SK-N-SH (cell line): ENCODE results near the gene ESCO1. TPM values are rescaled to one million over a fixed set of nuclear protein-coding genes. Genes with fewer than 3 reads are reported as not detected.

Source experiments
- CTCF ChIA-PET: fragments of 300-600, 350-600 bp; formaldehyde crosslinking; extraction: SDS; loops from one replicate; lab custom pipeline; 2021; lab: Yijun Ruan, JAX
- POLR2A ChIA-PET: fragments of 350-600 bp; sonication (Branson Sonifier 250); formaldehyde crosslinking; extraction: SDS; loops from one replicate; lab custom pipeline; 2020; ENCODE audit warnings: antibody characterized with exemption, inconsistent platforms; lab: Yijun Ruan, JAX
- DNase-seq: peaks from one replicate; pipeline ENCODE4 v3.0.0; 2012
- H2AFZ ChIP-seq: fragments of 200-600 bp; sonication (generic); 2 replicates; pipeline ENCODE4 v1.8.1; 2016; ENCODE audit warnings: antibody characterized with exemption, mild to moderate bottlenecking, low read depth
- H3F3A ChIP-seq: fragments of 200-600 bp; sonication (generic); replicated peaks from 2 replicates; pipeline ENCODE3; 2016; ENCODE audit warnings: antibody characterized with exemption, mild to moderate bottlenecking; ENCODE audit not compliant: insufficient read depth
- H3K27ac ChIP-seq, 2 experiments: fragments of 200-500 bp in 1 of 2; fragments of 200-600 bp in 1 of 2; sonication (Bioruptor generic) in 1 of 2; sonication (generic), shearing (Covaris generic) in 1 of 2; 2 replicates each; pipeline versions ENCODE4 v1.5.1 to v1.6.1; 2014 to 2016; ENCODE audit warnings: low read depth in 2 of 2, inconsistent platforms in 1 of 2, low read length in 1 of 2, mild to moderate bottlenecking in 1 of 2, mixed read lengths in 1 of 2
- H3K27me3 ChIP-seq: fragments of 200-600 bp; sonication (generic), shearing (Covaris generic); 2 replicates; pipeline ENCODE4 v1.6.1; 2016; ENCODE audit warnings: mixed run types; ENCODE audit not compliant: insufficient read depth
- H3K36me3 ChIP-seq, 2 experiments: fragments of 200-500 bp in 1 of 2; fragments of 200-600 bp in 1 of 2; sonication (Bioruptor generic) in 1 of 2; sonication (generic) in 1 of 2; replicated peaks in 1 of 2; 2 replicates each; pipeline versions ENCODE3 to v1.5.1; 2014 to 2016; ENCODE audit warnings: low read length in 1 of 2, mild to moderate bottlenecking in 1 of 2; ENCODE audit not compliant: insufficient read depth in 2 of 2, control insufficient read depth in 1 of 2
- H3K4me1 ChIP-seq, 2 experiments: fragments of 200-500 bp in 1 of 2; fragments of 200-600 bp in 1 of 2; sonication (Bioruptor generic) in 1 of 2; sonication (generic), shearing (Covaris generic) in 1 of 2; 2 replicates each; pipeline versions ENCODE4 v1.5.1 to v1.6.1; 2014 to 2016; ENCODE audit warnings: low read depth in 1 of 2, low read length in 1 of 2, mixed run types in 1 of 2; ENCODE audit not compliant: insufficient read depth in 2 of 2, control insufficient read depth in 1 of 2
- H3K4me2 ChIP-seq: fragments of 200-600 bp; sonication (generic), shearing (Covaris generic); 2 replicates; pipeline ENCODE4 v1.6.1; 2017; ENCODE audit warnings: mixed run types
- H3K4me3 ChIP-seq, 2 experiments: fragments of 200-500 bp in 1 of 2; fragments of 200-600 bp in 1 of 2; sonication (Bioruptor generic) in 1 of 2; sonication (generic), shearing (Covaris generic) in 1 of 2; 2 replicates each; pipeline versions ENCODE4 v1.5.1 to v1.8.1; 2014 to 2016; ENCODE audit warnings: low read depth in 2 of 2, inconsistent platforms in 1 of 2, low read length in 1 of 2, mild to moderate bottlenecking in 1 of 2, mixed read lengths in 1 of 2, moderate library complexity in 1 of 2
- H3K79me2 ChIP-seq: fragments of 200-600 bp; sonication (generic); 2 replicates; pipeline ENCODE4 v1.8.1; 2017; ENCODE audit warnings: mild to moderate bottlenecking; ENCODE audit not compliant: insufficient read depth
- H3K9ac ChIP-seq: fragments of 200-600 bp; sonication (generic); 2 replicates; pipeline ENCODE4 v1.6.1; 2017; ENCODE audit warnings: mixed run types
- H3K9me2 ChIP-seq: fragments of 200-600 bp; sonication (generic); 2 replicates; pipeline ENCODE4 v1.6.1; 2017; ENCODE audit warnings: mixed run types
- H3K9me3 ChIP-seq: fragments of 200-600 bp; sonication (generic); 2 replicates; pipeline ENCODE4 v1.6.1; 2017; ENCODE audit warnings: mixed run types, mild to moderate bottlenecking, moderate library complexity
- H4K20me1 ChIP-seq: fragments of 200-600 bp; sonication (generic); 2 replicates; pipeline ENCODE4 v1.6.1; 2017; ENCODE audit warnings: mild to moderate bottlenecking, mixed run types; ENCODE audit not compliant: insufficient read depth
- ELF1 ChIP-seq: IDR thresholded peaks from 2 replicates; pipeline ENCODE4 v1.4.0; 2012
- FOSL2 ChIP-seq: IDR thresholded peaks from 2 replicates; pipeline ENCODE4 v1.4.0; 2012; ENCODE audit warnings: low read depth, mild to moderate bottlenecking, moderate library complexity, borderline replicate concordance
- FOXJ3 ChIP-seq: sonication (generic); formaldehyde crosslinking; IDR thresholded peaks from 2 replicates; pipeline ENCODE4 v1.5.1; 2020; ENCODE audit warnings: mild to moderate bottlenecking, missing genetic modification reagents
- JUND ChIP-seq: IDR thresholded peaks from 2 replicates; pipeline ENCODE4 v1.4.0; 2012
- MEF2A ChIP-seq: IDR thresholded peaks from 2 replicates; pipeline ENCODE4 v1.4.0; 2012; ENCODE audit warnings: low read depth, borderline replicate concordance
- NRF1 ChIP-seq: IDR thresholded peaks from 2 replicates; pipeline ENCODE4 v1.6.1; 2012; ENCODE audit warnings: low read depth, mild to moderate bottlenecking, low read length
- POLR2AphosphoS5 ChIP-seq: IDR thresholded peaks from 2 replicates; pipeline ENCODE4 v1.6.1; 2012; ENCODE audit warnings: low read depth, low read length
- RAD21 ChIP-seq: IDR thresholded peaks from 2 replicates; pipeline ENCODE4 v1.6.1; 2012; ENCODE audit warnings: mild to moderate bottlenecking, low read length
- RCOR1 ChIP-seq: fragments of 150-350 bp; IDR thresholded peaks from 2 replicates; pipeline ENCODE4 v1.6.1; 2017; ENCODE audit warnings: antibody characterized with exemption, low read length
- WGBS: methylation state at CpG from one replicate; pipeline ENCODE4 v1.1.6; 2017; ENCODE audit warnings: low lambda C conversion rate; 5-methylcytosine and 5-hydroxymethylcytosine counted together
- polyA plus RNA-seq, 3 experiments: library from polyadenylated mRNA; depleted of rRNA; stranded (reverse); fragments of >200 nt; gene quantifications; 2 replicates each; pipeline ENCODE4 v1.2.3, GENCODE V29; 2012
- TF ChIP-seq, protein P1 (sequence below): fragments of 150-350 bp; IDR thresholded peaks from 2 replicates; pipeline ENCODE4 v1.6.1; 2017; ENCODE audit warnings: antibody characterized with exemption, low read length, low read depth, borderline replicate concordance
- TF ChIP-seq, protein P2 (sequence below): IDR thresholded peaks from 2 replicates; pipeline ENCODE4 v1.6.1; 2012; ENCODE audit warnings: mild to moderate bottlenecking, low read depth, low read length, moderate library complexity
- TF ChIP-seq, protein P3 (sequence below): IDR thresholded peaks from 2 replicates; pipeline ENCODE4; 2012
- TF ChIP-seq, protein P4 (sequence below): fragments of 150-350 bp; IDR thresholded peaks from 2 replicates; pipeline ENCODE4 v1.6.1; 2016; ENCODE audit warnings: mild to moderate bottlenecking, low read depth, low read length

ESCO1 gene
- polyA plus RNA-seq, 1 of the 3 experiments (the other 2 are of a cell fraction), result 2.2 TPM

DNA sequence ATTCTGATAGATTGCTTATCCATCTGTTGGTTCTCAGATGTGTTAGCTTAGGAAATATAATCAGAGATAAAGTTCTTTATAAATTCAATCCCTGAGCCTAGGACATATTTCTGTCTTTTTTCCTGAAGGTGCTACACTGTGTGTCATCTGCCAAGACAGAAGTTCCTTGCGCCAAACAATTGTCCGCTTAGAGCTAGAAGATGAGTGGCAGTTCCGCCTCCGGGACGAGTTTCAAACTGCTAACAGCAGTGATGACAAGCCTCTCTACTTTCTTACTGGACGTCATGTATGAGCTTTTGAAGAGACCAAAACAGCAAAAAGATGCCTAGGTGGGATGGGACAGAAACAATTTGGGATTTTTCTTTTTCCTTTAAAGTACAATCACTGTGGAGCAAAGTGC, 78.0 kb downstream of the ESCO1 start:
- no peak for DNase-seq
- Histone ChIP-seq H3K9me3 (no peaks in the 10 kb centered on the region), H3K27ac (no peak overlapping the region), H3K4me2 (no peak overlapping the region), H3K9me2 (no peaks in the 10 kb centered on the region), H3K79me2 (no peaks in the 10 kb centered on the region), H3K4me1 (no peaks in the 10 kb centered on the region), H2AFZ (no peak overlapping the region), H3K9ac (no peak overlapping the region), H3K27me3 (no peaks in the 10 kb centered on the region), H4K20me1 (no peaks in the 10 kb centered on the region), H3F3A (no peaks in the 10 kb centered on the region), H3K4me3 (no peak overlapping the region), H3K36me3 (peaks cover 32 to 46% of the 10 kb centered on the region in 2 experiments)
- TF ChIP-seq, protein P1, sequence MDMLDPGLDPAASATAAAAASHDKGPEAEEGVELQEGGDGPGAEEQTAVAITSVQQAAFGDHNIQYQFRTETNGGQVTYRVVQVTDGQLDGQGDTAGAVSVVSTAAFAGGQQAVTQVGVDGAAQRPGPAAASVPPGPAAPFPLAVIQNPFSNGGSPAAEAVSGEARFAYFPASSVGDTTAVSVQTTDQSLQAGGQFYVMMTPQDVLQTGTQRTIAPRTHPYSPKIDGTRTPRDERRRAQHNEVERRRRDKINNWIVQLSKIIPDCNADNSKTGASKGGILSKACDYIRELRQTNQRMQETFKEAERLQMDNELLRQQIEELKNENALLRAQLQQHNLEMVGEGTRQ, result no peak
- POLR2A ChIA-PET, result no interaction called here
- WGBS, result 98% methylated on average over 6 of the region's 6 CpGs
- CTCF ChIA-PET, result interaction anchor here (0.9 to 1.3 kb wide), 2 partner anchors 34 to 191 kb away, joined by 3 read pairs; no protein-coding TSS in a partner anchor

DNA sequence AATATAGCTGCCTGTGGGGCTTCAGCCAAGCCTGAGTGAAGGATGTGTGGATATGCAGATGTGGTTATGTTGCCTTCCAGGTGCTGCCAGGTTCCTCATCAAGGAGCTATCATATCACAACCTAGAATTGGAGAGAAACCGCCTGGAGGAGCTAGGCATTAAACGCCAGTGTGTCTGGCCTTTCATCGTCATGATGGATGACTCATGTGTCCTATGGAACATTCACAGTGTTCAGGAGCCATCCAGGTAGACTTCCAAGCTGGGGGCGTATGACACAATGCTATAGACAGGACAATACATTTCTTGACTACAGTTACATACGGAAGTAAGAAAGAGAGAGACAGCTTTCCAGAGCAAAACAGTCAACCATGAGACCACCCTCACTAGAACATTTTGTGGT, 86.8 kb downstream of the ESCO1 start:
- ChIA-PET POLR2A (no interaction called here), CTCF (interaction anchor here (0.6 to 1.0 kb wide), 2 partner anchors 138 to 443 kb away, joined by 3 read pairs; no protein-coding TSS in a partner anchor)
- 96% methylated on average over 5 of the region's 5 CpGs for WGBS

More for the DNA sequence above, 86.8 kb downstream of the ESCO1 start:
- Histone ChIP-seq H2AFZ (no peak overlapping the region), H3K9me2 (no peaks in the 10 kb centered on the region), H3K4me1 (no peaks in the 10 kb centered on the region), H3K9ac (no peak overlapping the region), H3F3A (no peaks in the 10 kb centered on the region), H3K4me3 (no peak overlapping the region), H3K4me2 (no peak overlapping the region), H4K20me1 (no peaks in the 10 kb centered on the region), H3K79me2 (no peaks in the 10 kb centered on the region), H3K9me3 (no peaks in the 10 kb centered on the region), H3K27ac (no peak overlapping the region), H3K36me3 (peaks cover 3% of the 10 kb centered on the region in 2 experiments), H3K27me3 (no peaks in the 10 kb centered on the region)
- DNase-seq, result no peak
- TF ChIP-seq RCOR1 (no peak), FOXJ3 (CRISPR knock-in tag) (no peak), ELF1 (no peak), MEF2A (no peak), FOSL2 (no peak), NRF1 (no peak), RAD21 (no peak), JUND (no peak), POLR2AphosphoS5 (no peak)
- TF ChIP-seq, protein P1, result no peak
- TF ChIP-seq, protein P2, sequence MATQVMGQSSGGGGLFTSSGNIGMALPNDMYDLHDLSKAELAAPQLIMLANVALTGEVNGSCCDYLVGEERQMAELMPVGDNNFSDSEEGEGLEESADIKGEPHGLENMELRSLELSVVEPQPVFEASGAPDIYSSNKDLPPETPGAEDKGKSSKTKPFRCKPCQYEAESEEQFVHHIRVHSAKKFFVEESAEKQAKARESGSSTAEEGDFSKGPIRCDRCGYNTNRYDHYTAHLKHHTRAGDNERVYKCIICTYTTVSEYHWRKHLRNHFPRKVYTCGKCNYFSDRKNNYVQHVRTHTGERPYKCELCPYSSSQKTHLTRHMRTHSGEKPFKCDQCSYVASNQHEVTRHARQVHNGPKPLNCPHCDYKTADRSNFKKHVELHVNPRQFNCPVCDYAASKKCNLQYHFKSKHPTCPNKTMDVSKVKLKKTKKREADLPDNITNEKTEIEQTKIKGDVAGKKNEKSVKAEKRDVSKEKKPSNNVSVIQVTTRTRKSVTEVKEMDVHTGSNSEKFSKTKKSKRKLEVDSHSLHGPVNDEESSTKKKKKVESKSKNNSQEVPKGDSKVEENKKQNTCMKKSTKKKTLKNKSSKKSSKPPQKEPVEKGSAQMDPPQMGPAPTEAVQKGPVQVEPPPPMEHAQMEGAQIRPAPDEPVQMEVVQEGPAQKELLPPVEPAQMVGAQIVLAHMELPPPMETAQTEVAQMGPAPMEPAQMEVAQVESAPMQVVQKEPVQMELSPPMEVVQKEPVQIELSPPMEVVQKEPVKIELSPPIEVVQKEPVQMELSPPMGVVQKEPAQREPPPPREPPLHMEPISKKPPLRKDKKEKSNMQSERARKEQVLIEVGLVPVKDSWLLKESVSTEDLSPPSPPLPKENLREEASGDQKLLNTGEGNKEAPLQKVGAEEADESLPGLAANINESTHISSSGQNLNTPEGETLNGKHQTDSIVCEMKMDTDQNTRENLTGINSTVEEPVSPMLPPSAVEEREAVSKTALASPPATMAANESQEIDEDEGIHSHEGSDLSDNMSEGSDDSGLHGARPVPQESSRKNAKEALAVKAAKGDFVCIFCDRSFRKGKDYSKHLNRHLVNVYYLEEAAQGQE, result no peak
- TF ChIP-seq, protein P3, sequence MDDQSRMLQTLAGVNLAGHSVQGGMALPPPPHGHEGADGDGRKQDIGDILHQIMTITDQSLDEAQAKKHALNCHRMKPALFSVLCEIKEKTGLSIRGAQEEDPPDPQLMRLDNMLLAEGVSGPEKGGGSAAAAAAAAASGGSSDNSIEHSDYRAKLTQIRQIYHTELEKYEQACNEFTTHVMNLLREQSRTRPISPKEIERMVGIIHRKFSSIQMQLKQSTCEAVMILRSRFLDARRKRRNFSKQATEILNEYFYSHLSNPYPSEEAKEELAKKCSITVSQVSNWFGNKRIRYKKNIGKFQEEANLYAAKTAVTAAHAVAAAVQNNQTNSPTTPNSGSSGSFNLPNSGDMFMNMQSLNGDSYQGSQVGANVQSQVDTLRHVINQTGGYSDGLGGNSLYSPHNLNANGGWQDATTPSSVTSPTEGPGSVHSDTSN, result no peak
- TF ChIP-seq, protein P4, sequence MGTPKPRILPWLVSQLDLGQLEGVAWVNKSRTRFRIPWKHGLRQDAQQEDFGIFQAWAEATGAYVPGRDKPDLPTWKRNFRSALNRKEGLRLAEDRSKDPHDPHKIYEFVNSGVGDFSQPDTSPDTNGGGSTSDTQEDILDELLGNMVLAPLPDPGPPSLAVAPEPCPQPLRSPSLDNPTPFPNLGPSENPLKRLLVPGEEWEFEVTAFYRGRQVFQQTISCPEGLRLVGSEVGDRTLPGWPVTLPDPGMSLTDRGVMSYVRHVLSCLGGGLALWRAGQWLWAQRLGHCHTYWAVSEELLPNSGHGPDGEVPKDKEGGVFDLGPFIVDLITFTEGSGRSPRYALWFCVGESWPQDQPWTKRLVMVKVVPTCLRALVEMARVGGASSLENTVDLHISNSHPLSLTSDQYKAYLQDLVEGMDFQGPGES, result no peak
